Heart left ventricle (tissue), 16 donors: ENCODE measurements around the gene TMEM120B. TPM values are rescaled to one million over a fixed set of nuclear protein-coding genes. Genes with fewer than 3 reads are reported as not detected.

ENCODE experiments used
- ATAC-seq, 4 donors: fragments of 200-7000 bp; cut with Tn5 transposase; one replicate each; pipeline ENCODE4 v1.9.1; 2020 to 2022; ENCODE audit warnings: moderate library complexity in 4 of 4, mild to moderate bottlenecking in 3 of 4, moderate number of reproducible peaks in 1 of 4
- DNase-seq, 5 donors: peaks; one replicate each; pipeline ENCODE4 v3.0.0-alpha.2; 2020
- H3K27ac ChIP-seq, 12 donors: fragments of 200-600 bp; sonication (generic) in 4 of 12; one replicate each; pipeline versions ENCODE4 v1.5.0 to v1.8.0; 2016 to 2022; ENCODE audit warnings: mild to moderate bottlenecking in 2 of 12
- H3K27me3 ChIP-seq, 9 donors: fragments of 200-600 bp; sonication (generic) in 2 of 9; one replicate each; pipeline versions ENCODE4 v1.5.1 to v1.8.0; 2016 to 2022; ENCODE audit warnings: mild to moderate bottlenecking in 3 of 9
- H3K36me3 ChIP-seq, 9 donors: fragments of 200-600 bp; sonication (generic) in 2 of 9; one replicate each; pipeline versions ENCODE4 v1.5.0 to v1.8.0; 2018 to 2022; ENCODE audit warnings: mild to moderate bottlenecking in 2 of 9
- H3K4me1 ChIP-seq, 12 donors: fragments of 200-600 bp; sonication (generic) in 4 of 12; one replicate each; pipeline versions ENCODE4 v1.5.0 to v1.8.0; 2016 to 2022; ENCODE audit warnings: mild to moderate bottlenecking in 3 of 12
- H3K4me3 ChIP-seq, 12 donors: fragments of 200-600 bp; sonication (generic) in 4 of 12; one replicate each; pipeline versions ENCODE4 v1.5.0 to v1.8.0; 2017 to 2022; ENCODE audit warnings: mild to moderate bottlenecking in 9 of 12, moderate library complexity in 4 of 12
- H3K9me3 ChIP-seq, 12 donors: fragments of 200-600 bp; sonication (generic) in 4 of 12; one replicate each; pipeline versions ENCODE4 v1.5.0 to v1.8.0; 2016 to 2022; ENCODE audit warnings: mild to moderate bottlenecking in 1 of 12
- POLR2A ChIP-seq, 2 donors: fragments of 450-650 bp; IDR thresholded peaks; one replicate each; pipeline ENCODE4 v1.6.1; 2017; ENCODE audit warnings: antibody characterized with exemption in 2 of 2, mild to moderate bottlenecking in 2 of 2, moderate library complexity in 2 of 2
- WGBS, 4 donors: extraction: QIAGEN DNeasy Blood & Tissue Kit in 2 of 4; methylation state at CpG; one replicate each; pipeline versions ENCODE4 v1.1.5 to v1.1.7; 2013 to 2018; 5-methylcytosine and 5-hydroxymethylcytosine counted together
- intact Hi-C, 10 donors: fragments of 100-400 bp; cut with DNase I; formaldehyde crosslinking; loops; one replicate each; pipeline versions ENCODE4 v1.11.1 to v1.14.2; 2022
- polyA plus RNA-seq, 2 donors: library from polyadenylated mRNA; stranded (reverse); fragments of 200-250 nt; gene quantifications; one replicate each; pipeline ENCODE4 v1.2.3, GENCODE V29; 2013
- total RNA-seq, 9 donors: library from RNA; depleted of rRNA in 2 of 9; stranded (reverse); fragments of >200 nt in 2 of 9; fragmentation: NEBNext Ultra II Directional in 3 of 9; extraction: Animal tissue kit (Norgen Biotek cat#: 25700) in 3 of 9; gene quantifications; one replicate each; pipeline versions ENCODE4 v1.1.0 to v1.2.4, GENCODE V29; 2016 to 2023
- TF ChIP-seq, protein P1 (sequence below), 12 donors: fragments of 200-600 bp; sonication (generic) in 4 of 12; IDR thresholded peaks; one replicate each; pipeline versions ENCODE4 v1.5.0 to v1.8.0; 2018 to 2022; ENCODE audit warnings: antibody characterized with exemption in 12 of 12, mild to moderate bottlenecking in 5 of 12
- donor health status: ischemic (EF 13 %, LVEDD 7.1; RV severe dilation, severe dysfunction).
- donor health status: healthy with polysubstance abuse.
- donor health status: DM: no; HTN: yes; CAD: no.
- donor health status: DM: no; HTN: no; CAD: no.
- donor health status: ischemic (EF 25% LVEDD 6.9; RV normal size, moderate dysfunction).
- donor health status: ischemic (EF 25% LVEDD 5.7; RV mildly dilated, moderate dysfunction).
- donor health status: healthy.
- donor health status: DM: yes; HTN: yes; CAD: no.
- donor health status: ischemic (EF 35%, LVEDD 5.7; RV mildly dilated, moderate dysfunction).
- donor health status: nonischemic (EF 11% LVEDD 7.7; RV severe dilation, severe dysfunction).
- donor health status: DM: yes; HTN: yes; CAD: no.
- donor health status: PGD.
- donor health status: ischemic (EF 29% LVEDD 5.4; RV normal size, mild dysfunction).
- donor health status: nonischemic (EF 23%, LVEDD 6.1; RV moderate dilation, normal function).

Gene TMEM120B
- total and polyA plus RNA-seq, 11 donors, result 5.8 to 13.2 (median 7.6) TPM

DNA sequence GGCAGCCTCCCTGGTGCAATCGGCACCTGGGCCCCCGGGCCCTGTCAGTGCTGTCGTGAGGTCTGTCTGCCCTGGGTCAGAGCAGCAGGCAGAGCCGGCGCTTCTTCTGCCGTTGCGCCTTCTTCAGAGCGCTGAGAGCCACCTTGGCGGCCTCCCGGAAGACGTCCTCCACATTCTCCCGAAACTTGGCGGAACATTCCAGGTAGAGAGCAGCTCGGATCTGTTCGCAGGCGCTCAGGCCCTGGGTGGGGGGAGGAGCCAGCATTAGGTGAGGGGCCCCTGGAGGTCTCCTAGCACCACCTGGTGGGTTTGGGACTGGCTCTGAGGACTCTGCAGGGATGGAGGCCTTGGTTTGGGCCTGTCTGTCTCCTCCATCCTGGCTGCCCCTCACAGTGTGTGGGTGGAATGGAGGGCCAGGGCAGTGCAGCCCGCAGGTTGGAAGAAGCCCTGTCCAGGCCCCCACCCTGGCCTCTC lies 66.9 kb downstream of the TMEM120B start:
- no peak for TF ChIP-seq POLR2A (IDR thresholded peaks at IDR 0.05)
- TF ChIP-seq, protein P1, sequence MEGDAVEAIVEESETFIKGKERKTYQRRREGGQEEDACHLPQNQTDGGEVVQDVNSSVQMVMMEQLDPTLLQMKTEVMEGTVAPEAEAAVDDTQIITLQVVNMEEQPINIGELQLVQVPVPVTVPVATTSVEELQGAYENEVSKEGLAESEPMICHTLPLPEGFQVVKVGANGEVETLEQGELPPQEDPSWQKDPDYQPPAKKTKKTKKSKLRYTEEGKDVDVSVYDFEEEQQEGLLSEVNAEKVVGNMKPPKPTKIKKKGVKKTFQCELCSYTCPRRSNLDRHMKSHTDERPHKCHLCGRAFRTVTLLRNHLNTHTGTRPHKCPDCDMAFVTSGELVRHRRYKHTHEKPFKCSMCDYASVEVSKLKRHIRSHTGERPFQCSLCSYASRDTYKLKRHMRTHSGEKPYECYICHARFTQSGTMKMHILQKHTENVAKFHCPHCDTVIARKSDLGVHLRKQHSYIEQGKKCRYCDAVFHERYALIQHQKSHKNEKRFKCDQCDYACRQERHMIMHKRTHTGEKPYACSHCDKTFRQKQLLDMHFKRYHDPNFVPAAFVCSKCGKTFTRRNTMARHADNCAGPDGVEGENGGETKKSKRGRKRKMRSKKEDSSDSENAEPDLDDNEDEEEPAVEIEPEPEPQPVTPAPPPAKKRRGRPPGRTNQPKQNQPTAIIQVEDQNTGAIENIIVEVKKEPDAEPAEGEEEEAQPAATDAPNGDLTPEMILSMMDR (IDR thresholded peaks at IDR 0.05), result no peak
- H3K36me3 ChIP-seq, result peaks cover 0 to 25% (median 5%) of the 10 kb centered on the region in 9 donors
- intact Hi-C loops, result loop anchor here in 5 of 10 donors (5.0 kb wide), 1 partner anchor 33 kb away; no protein-coding TSS in a partner anchor
- H3K9me3 ChIP-seq, result no peaks in the 10 kb centered on the region
- 91 to 97% (median 93%) methylated on average over 12 to 17 of the region's 17 CpGs for WGBS, 4 donors
- DNase-seq, result no peak
- no peak overlapping the region for H3K4me3 ChIP-seq
- H3K4me1 ChIP-seq, result peaks cover 0 to 34% (median 13%) of the 10 kb centered on the region in 12 donors
- no peaks in the 10 kb centered on the region for H3K27me3 ChIP-seq
- no peak overlapping the region for H3K27ac ChIP-seq
- ATAC-seq, result no peak

DNA sequence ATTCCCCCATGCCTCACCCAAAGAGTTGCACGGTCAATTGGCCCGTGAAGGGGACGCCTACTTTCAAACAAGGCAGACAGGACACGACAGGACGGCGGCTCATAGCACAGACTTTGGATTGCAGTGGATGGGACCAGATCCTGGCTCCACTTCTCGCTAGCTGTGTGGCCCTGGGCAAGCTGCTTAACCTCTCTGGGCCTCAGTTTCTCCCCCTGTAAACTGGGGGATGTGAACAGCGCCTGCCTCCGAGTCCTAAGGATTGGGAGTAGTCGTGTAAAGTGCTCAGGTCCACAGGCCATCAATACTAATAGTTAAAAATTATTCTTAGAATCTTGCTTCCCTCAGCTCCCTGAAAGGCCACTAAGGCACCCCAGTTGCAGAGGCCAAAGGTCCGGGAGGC lies 67.9 kb downstream of the TMEM120B start:
- TF ChIP-seq, protein P1 (IDR thresholded peaks at IDR 0.05), result no peak
- TF ChIP-seq POLR2A (IDR thresholded peaks at IDR 0.05), result no peak
- WGBS, 4 donors, result 86 to 96% (median 93%) methylated on average over 11 of the region's 11 CpGs
- no peaks in the 10 kb centered on the region for H3K27me3 ChIP-seq
- H3K4me3 ChIP-seq, result no peak overlapping the region
- no peak overlapping the region for H3K27ac ChIP-seq
- DNase-seq (no peak), ATAC-seq (no peak)
- no peaks in the 10 kb centered on the region for H3K9me3 ChIP-seq
- peaks cover 0 to 42% (median 13%) of the 10 kb centered on the region in 12 donors for H3K4me1 ChIP-seq
- intact Hi-C loops, result no loop called here
- peaks cover 0 to 25% (median 5%) of the 10 kb centered on the region in 9 donors for H3K36me3 ChIP-seq

DNA sequence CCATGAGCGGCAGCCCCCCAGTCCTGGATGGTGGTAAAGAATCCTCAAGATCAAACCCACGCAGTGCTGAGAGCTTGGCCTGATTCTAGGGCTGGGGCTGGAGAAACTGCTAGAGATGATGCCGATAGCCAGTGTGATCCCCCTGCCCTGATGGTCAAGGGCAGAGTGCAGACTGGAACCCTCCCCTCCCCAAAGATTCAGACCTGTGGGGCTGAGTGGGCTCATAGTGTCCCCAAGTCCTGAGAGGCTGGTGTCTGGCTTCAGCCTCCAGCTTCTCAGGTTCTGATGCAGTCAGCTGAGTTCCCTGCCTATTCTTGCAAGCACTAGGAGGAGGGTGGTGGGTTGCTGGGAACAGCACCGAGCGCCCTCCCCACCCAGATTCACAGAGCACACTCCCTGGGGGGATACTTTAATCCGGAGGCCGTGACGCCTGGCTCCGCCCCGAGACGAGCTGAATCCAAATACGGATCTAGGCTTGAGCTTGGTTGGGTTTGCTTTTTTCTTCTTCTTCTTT lies 69.0 kb downstream of the TMEM120B start:
- intact Hi-C loops, result no loop called here
- H3K4me3 ChIP-seq, result peak overlapping the region in 2 of 12 donors; percentile 3 to 9
- H3K4me1 ChIP-seq, result peaks cover 0 to 39% (median 11%) of the 10 kb centered on the region in 12 donors
- ATAC-seq (peak in 3 of 4 donors; percentile 15 to 38 (median 17)), DNase-seq (peak in 1 of 5 donors; percentile 36)
- H3K27me3 ChIP-seq, result no peaks in the 10 kb centered on the region
- WGBS, 4 donors, result 32 to 47% (median 42%) methylated on average over 11 to 12 of the region's 12 CpGs
- no peaks in the 10 kb centered on the region for H3K9me3 ChIP-seq
- H3K27ac ChIP-seq, result peak overlapping the region in 7 of 12 donors; percentile 2 to 58 (median 34)
- TF ChIP-seq, protein P1 (IDR thresholded peaks at IDR 0.05), result no peak
- no peak for TF ChIP-seq POLR2A (IDR thresholded peaks at IDR 0.05)
- peaks cover 0 to 25% (median 5%) of the 10 kb centered on the region in 9 donors for H3K36me3 ChIP-seq

DNA sequence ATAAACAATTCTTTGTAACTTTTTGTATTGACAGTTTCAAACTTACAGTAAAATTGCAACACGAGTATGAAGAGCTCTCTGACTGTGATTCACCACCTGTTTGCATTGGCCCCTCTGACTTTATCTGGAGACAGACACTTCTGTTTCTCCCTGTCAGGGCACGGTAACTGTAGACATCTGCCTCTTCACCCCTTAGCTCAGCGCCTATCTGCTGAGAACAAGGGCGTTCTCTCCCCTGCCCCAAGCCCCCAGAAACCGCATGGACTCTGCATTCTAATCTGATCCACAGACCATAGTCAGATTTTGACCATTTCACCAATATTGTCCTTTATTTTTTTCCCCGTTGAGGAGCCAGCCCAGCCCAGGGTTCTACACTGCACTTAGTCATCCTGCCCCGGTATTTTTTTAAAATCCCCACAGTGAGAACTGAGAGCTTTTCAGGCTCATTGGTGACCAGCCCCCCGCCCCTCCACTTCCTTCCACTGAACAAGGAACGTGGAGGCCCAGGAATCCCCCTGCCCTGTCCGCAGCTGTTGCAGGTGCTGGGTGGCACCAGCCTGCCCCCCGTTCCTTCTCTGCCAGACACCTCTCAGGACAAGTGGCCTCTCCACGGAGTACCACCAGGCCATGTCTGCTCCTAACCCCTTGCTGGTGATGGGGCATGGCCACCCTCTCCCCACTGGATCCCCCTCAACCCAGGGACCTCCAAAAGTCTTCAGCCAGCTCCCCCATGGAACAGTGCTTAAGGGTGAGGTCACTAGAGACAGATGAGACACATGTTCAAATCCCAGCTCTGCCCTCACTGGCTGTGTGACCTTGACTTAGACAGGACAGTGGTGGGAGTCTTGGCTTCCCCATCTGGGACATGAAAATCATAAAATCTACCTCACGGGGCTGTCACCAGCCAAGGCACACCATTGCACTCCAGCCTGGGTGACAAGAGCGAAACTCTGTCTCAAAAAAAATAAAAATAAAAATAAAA lies 69.7 kb downstream of the TMEM120B start:
- WGBS, 4 donors, result 36 to 54% (median 47%) methylated on average over 14 of the region's 14 CpGs
- no peaks in the 10 kb centered on the region for H3K27me3 ChIP-seq
- intact Hi-C loops, result no loop called here
- ATAC-seq (peak in 3 of 4 donors; percentile 9 to 23 (median 13)), DNase-seq (peak in 1 of 5 donors; percentile 23)
- H3K27ac ChIP-seq, result peak overlapping the region in 8 of 12 donors; percentile 2 to 58 (median 34)
- TF ChIP-seq POLR2A (IDR thresholded peaks at IDR 0.05), result no peak
- TF ChIP-seq, protein P1 (IDR thresholded peaks at IDR 0.05), result no peak
- no peaks in the 10 kb centered on the region for H3K9me3 ChIP-seq
- H3K4me1 ChIP-seq, result peaks cover 0 to 46% (median 13%) of the 10 kb centered on the region in 12 donors
- H3K36me3 ChIP-seq, result peaks cover 0 to 25% (median 5%) of the 10 kb centered on the region in 9 donors
- H3K4me3 ChIP-seq, result peak overlapping the region in 2 of 12 donors; percentile 3 to 9
